Fibroblast of skin of back (primary cell): Measurements from ENCODE around the gene CSGALNACT2.
A peak's percentile ranks its signal among the peaks of the same experiment; 100 is the strongest.

ENCODE experiments used
- DNase-seq: peaks from one replicate; pipeline ENCODE4 v3.0.0-alpha.2; 2013

Gene CSGALNACT2

DNA sequence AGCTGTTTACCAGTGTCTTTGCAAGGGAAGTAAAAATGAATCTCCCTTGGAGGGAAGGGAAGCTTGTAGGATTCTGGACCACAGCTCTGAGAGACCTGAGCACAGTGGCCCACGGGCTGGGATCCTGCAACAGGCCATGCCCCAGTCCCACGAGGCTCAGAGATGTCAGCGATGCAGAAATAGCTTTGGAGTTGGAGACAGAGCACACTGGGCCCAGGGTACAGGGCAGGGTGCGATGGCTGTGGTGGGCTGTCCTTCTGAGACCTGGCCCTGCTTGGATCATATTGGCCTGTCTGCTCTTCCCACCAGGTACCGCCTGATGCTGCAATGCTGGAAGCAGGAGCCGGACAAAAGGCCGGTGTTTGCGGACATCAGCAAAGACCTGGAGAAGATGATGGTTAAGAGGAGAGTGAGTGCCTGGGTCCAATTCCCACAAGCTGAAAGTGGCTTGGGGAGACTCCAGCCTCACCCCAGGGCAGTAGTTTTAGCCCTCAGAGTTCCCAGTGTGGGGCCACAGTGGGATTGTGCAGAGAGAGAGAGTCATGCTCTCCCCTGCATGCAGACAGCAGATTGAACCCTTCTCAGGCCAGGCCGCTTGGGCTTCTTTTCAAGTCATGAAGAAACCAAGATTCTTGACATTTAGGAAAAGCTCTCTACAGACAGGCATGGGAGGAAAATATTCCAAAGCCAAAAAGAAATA lies 13.5 kb upstream of the CSGALNACT2 start:
- no peak for DNase-seq

DNA sequence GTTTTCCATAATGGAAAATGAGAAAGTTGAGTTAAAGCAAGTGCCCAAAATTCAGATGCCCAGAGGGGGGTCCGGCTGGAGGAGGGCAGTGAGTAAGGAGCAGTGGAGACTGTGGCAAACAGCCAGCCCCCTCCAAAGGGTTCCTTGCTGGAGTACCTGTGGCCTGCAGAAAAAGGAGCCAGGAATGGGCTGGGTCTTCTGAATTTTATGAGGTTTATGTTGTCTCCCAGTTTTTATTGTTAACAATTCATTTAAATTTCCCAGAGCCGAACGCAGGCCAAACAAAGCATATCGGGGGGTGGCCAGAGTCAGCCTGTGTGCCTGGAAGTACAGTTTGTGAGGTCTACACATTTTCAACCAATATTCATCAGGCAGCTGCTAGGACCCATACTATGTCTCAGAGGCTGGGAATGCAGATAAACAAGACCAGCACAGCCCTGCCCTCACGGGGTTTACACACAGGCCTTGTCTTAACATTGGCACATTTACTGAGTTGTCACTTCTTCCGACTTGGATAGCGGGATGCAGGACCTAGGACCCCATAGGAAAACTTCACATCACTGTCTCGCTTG lies 12.9 kb upstream of the CSGALNACT2 start:
- no peak for DNase-seq

- no peak for DNase-seq
Measured at GRCh38 chr10:43125881-43126731, 12.1 kb upstream of the CSGALNACT2 start.

- no peak for DNase-seq
Measured at GRCh38 chr10:43126759-43127424, 11.4 kb upstream of the CSGALNACT2 start.

- DNase-seq = no peak
Measured at GRCh38 chr10:43127442-43127841, 10.8 kb upstream of the CSGALNACT2 start.

- DNase-seq = no peak
Measured at GRCh38 chr10:43128331-43128730, 9.9 kb upstream of the CSGALNACT2 start.

- DNase-seq = peak; percentile 94
Measured at GRCh38 chr10:43128958-43129706, 9.1 kb upstream of the CSGALNACT2 start.

DNA sequence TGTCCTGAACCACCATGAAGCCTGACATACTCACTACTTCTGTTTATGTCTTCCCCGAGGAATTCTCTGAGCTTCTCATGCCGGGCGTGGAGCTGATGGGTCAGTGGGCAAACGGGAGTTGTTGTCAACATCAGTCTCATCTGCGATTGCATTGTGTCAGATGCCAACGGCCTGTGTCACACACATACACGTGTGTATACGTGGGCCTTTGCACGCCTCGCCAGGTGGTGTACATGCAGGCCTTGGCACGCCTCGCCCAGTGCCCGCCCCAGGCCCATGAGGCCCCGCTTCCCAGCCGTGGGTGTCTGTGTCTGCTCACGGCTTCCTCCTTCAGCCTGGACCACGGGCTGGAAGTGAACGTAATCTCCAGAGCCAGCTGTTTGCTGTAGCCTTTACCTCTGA lies 7.5 kb upstream of the CSGALNACT2 start:
- no peak for DNase-seq

DNA sequence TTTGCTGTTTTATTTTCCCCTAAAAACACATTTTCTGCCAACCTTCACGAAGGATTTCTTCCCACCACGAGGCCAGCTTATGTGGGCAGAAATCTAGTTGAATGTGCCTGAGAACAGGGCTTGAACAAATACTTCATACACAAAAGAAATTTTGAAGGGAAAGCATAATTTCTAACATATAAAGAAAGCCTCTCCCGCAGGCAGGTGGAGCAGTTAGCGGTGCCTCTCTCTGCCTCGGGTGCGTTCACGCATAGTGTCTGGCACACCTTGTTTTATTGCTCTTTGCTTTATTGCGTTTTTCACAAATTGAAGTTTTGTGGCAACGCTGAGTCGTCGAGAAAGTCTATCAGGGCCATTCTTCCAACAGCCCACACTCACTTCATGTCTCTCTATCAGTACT lies 7.0 kb upstream of the CSGALNACT2 start:
- DNase-seq = no peak

DNA sequence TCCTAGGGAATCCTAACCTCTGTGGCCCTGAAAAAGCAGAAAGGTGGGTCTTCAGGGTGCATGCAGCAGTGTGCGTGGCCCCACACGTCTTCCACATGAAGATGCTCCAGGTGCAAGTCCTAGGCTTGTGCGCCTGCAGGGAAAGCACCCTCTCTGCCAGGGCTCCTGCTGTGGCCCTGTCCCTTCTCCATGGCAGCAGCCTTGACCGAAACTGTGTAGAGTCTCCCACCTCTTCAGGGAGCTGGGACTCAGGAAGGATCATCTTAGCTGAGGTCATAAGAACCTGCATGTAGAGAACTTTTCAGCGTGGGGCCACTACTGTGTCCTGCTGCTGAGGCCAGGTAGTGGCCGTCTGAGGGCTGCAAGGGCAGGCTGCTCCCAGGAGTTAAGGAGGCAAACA lies 6.3 kb upstream of the CSGALNACT2 start:
- no peak for DNase-seq

DNA sequence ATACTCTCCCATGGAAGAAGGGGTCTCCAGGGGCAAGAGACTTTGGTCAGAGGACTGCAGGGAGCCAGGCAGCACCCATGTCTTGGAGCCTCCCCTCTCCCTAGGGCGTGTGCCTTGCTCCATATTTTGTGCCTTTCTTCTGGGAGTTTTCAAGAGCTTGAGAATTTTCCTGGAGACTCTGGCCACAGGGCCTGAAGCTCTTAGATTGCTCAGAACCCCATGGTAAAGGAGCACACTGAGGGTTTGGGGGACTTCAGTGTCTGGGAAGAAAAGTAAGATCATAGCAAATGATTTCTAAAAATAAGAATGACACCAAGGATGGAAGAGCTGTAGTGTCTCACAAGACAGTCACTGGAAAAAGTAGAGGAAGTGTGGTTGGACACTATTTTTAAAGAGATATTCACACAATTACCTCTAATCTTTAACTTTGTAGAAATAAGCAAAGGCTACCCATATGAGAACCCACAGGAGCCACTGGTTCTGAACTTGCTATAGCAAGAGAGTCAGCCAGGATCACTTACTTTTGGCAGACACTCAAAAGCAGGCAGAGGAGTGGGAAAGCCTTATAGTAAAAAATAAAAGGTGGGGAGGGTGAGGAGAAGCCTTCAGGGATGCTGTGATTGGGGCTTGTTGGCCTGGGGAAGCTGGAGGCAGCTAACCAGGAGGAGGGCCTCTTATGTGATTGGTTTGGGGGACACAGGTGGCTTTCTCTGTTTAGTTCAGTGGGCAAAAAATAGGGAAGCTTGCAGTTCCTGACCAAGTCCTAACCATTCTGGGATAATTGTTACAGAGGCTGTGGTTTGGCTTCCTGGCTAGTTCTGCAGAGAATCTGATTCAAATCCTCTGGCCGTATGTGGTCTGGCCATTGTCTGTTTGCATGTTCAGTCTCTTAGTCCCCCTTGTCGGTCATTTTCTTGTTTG lies 5.1 kb upstream of the CSGALNACT2 start:
- no peak for DNase-seq

GRCh38 chr10:43134126-43134905 lies 3.9 kb upstream of the CSGALNACT2 start:
- no peak for DNase-seq

- no peak for DNase-seq
Measured at GRCh38 chr10:43135064-43135463, 3.2 kb upstream of the CSGALNACT2 start.

DNA sequence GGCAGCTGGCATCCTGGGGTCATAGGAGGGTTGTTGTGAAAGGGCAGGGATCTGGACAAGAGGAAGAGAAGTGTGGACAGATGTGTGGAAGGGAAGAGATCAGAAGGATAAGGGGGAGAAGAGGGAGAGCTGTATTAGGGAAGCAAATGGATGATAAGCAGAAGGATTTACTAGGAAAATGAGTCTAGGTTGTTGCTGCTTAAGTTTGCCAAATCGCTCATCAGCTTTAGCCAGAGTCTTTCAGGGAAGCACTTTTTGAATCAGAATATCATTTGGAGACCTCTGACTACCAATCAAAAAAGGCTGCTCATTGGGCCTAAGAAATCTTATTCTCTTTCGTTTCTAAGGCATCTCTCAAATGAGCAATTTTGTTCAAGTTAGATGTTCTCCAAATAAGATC lies 2.6 kb upstream of the CSGALNACT2 start:
- DNase-seq = no peak

- DNase-seq = no peak
Measured at GRCh38 chr10:43136432-43136831, 1.8 kb upstream of the CSGALNACT2 start.

- peak; percentile 25 for DNase-seq
Measured at GRCh38 chr10:43136995-43137716, 1.1 kb upstream of the CSGALNACT2 start.

- DNase-seq = peak; percentile 70
Measured at GRCh38 chr10:43137717-43138020, 576 bp upstream of the CSGALNACT2 start.

GRCh38 chr10:43138757-43139241 lies 554 bp downstream of the CSGALNACT2 start:
- peak; percentile 38 for DNase-seq

DNA sequence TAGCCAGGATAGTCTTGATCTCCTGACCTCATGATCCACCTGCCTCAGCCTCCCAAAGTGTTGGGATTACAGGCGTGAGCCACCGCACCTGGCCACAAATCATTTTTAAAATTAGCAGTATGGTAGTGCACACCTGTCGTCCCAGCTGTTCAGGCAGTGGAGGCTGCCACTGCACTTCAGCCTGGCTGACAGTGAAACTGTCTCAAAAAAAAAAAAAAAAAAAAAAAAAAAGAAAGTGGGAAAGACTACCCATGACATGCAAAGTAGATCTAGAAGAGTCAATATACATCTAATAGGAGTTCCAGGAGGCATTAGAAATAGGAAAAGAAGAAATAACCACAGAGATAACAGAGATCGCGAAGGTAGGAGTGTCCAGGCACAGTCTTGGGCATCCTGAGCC lies 3.2 kb downstream of the CSGALNACT2 start:
- no peak for DNase-seq

DNA sequence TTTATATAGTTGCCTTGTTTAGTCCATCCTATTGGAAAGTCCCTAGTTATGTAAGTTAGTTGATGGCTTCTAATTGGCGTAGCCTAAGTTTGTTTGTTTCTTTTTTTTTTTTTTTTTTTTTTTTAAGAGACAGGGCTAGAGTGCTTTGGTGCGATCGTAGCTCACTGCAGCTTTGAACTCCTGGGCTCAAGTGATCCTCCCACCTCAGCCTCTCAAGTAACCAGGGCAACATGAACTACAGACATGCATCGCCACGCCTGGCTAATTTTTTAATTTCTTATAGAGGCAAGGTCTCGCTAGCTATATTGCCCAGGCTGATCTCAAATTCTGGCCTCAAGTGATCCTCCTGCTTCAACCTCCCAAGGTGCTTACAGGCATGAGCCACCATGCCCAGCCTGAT lies 7.1 kb downstream of the CSGALNACT2 start:
- DNase-seq = no peak
